WTC11 (cell line): ENCODE measurements around the gene IGFBP5. TPM values are rescaled to one million over a fixed set of nuclear protein-coding genes. Genes with fewer than 3 reads are reported as not detected.

Experiments
- ATAC-seq: fragments of 200-7000 bp; cut with Tn5 transposase; 2 replicates; pipeline ENCODE4 v1.10.0; 2021; ENCODE audit warnings: mild to moderate bottlenecking, moderate library complexity
- CTCF ChIA-PET: fragments of 300-600 bp; sonication (Branson Sonifier 250); formaldehyde crosslinking; loops from one replicate; lab custom pipeline; 2021; ENCODE audit warnings: antibody characterized with exemption; lab: Charles Lee
- POLR2A ChIA-PET: fragments of 350-600 bp; sonication (Branson Sonifier 250); formaldehyde crosslinking; loops from one replicate; lab custom pipeline; 2021; ENCODE audit warnings: antibody characterized with exemption; lab: Charles Lee
- DNase-seq: peaks from one replicate; pipeline ENCODE4 v3.0.0; 2021; ENCODE audit warnings: low spot score
- H3K27ac Mint-ChIP-seq: 2 replicates; pipeline ENCODE4 v1.8.0; 2021; ENCODE audit warnings: mixed read lengths
- H3K27me3 Mint-ChIP-seq: 2 replicates; pipeline ENCODE4 v1.8.0; 2021; ENCODE audit warnings: low read depth, mild to moderate bottlenecking, moderate library complexity, mixed read lengths
- H3K36me3 Mint-ChIP-seq: 2 replicates; pipeline ENCODE4 v1.8.0; 2021; ENCODE audit warnings: mixed read lengths
- H3K4me1 Mint-ChIP-seq: 2 replicates; pipeline ENCODE4 v1.8.0; 2022; ENCODE audit warnings: mixed read lengths
- H3K4me3 Mint-ChIP-seq: 2 replicates; pipeline ENCODE4 v1.8.0; 2021; ENCODE audit warnings: mild to moderate bottlenecking, moderate library complexity, mixed read lengths
- H3K9me3 Mint-ChIP-seq: 2 replicates; pipeline ENCODE4 v1.8.0; 2021; ENCODE audit warnings: mixed read lengths
- ATF6 ChIP-seq: sonication (generic); formaldehyde crosslinking; IDR thresholded peaks from 2 replicates; pipeline ENCODE4 v1.8.1; 2023; ENCODE audit warnings: mild to moderate bottlenecking, missing genetic modification reagents
- CBFB ChIP-seq: sonication (generic); formaldehyde crosslinking; IDR thresholded peaks from 2 replicates; pipeline ENCODE4 v1.8.1; 2022; ENCODE audit warnings: mild to moderate bottlenecking, low read depth, missing genetic modification reagents
- FOXP1 ChIP-seq: sonication (generic); formaldehyde crosslinking; IDR thresholded peaks from 2 replicates; pipeline ENCODE4 v1.8.0; 2022; ENCODE audit warnings: missing genetic modification reagents, mild to moderate bottlenecking, moderate library complexity, borderline replicate concordance
- PRDM15 ChIP-seq: sonication (generic); formaldehyde crosslinking; IDR thresholded peaks from 2 replicates; pipeline ENCODE4 v1.8.0; 2022; ENCODE audit warnings: missing genetic modification reagents
- TEAD1 ChIP-seq: sonication (generic); formaldehyde crosslinking; IDR thresholded peaks from 2 replicates; pipeline ENCODE4 v1.8.0; 2022; ENCODE audit warnings: mild to moderate bottlenecking, missing genetic modification reagents
- ZBTB21 ChIP-seq: sonication (generic); formaldehyde crosslinking; IDR thresholded peaks from 2 replicates; pipeline ENCODE4 v1.8.1; 2023; ENCODE audit warnings: mild to moderate bottlenecking, missing genetic modification reagents, borderline replicate concordance
- ZNF232 ChIP-seq: sonication (generic); formaldehyde crosslinking; IDR thresholded peaks from 2 replicates; pipeline ENCODE4 v1.8.0; 2022; ENCODE audit warnings: mild to moderate bottlenecking, missing genetic modification reagents
- ZNF317 ChIP-seq: sonication (generic); formaldehyde crosslinking; IDR thresholded peaks from 2 replicates; pipeline ENCODE4 v1.8.1; 2023; ENCODE audit warnings: low read depth, mild to moderate bottlenecking, moderate library complexity, missing genetic modification reagents, borderline replicate concordance
- ZNF423 ChIP-seq: fragments of 250-450 bp; sonication (Bioruptor Pico); IDR thresholded peaks from 2 replicates; pipeline ENCODE4 v2.1.2; 2022; ENCODE audit warnings: mild to moderate bottlenecking, moderate library complexity
- ZNF532 ChIP-seq: fragments of 250-450 bp; sonication (Bioruptor Pico); IDR thresholded peaks from 2 replicates; pipeline ENCODE4 v1.9.0; 2021; ENCODE audit warnings: mild to moderate bottlenecking, borderline replicate concordance
- total RNA-seq: library from RNA; stranded (reverse); gene quantifications from 3 replicates; pipeline ENCODE4 v1.2.3, GENCODE V29; 2021
- TF ChIP-seq, protein P1 (sequence below): sonication (generic); formaldehyde crosslinking; IDR thresholded peaks from 2 replicates; pipeline ENCODE4 v1.8.1; 2022; ENCODE audit warnings: low read depth, mild to moderate bottlenecking, moderate library complexity, missing genetic modification reagents, borderline replicate concordance
- TF ChIP-seq, protein P2 (sequence below): sonication (generic); formaldehyde crosslinking; IDR thresholded peaks from 2 replicates; pipeline ENCODE4 v1.8.1; 2022; ENCODE audit warnings: low read depth, missing genetic modification reagents, borderline replicate concordance
- TF ChIP-seq, protein P3 (sequence below): sonication (generic); formaldehyde crosslinking; IDR thresholded peaks from 2 replicates; pipeline ENCODE4 v1.8.0; 2022; ENCODE audit warnings: mild to moderate bottlenecking, missing genetic modification reagents

Gene IGFBP5
- total RNA-seq, 1 experiment from 2014 or later = 5.3 TPM

DNA sequence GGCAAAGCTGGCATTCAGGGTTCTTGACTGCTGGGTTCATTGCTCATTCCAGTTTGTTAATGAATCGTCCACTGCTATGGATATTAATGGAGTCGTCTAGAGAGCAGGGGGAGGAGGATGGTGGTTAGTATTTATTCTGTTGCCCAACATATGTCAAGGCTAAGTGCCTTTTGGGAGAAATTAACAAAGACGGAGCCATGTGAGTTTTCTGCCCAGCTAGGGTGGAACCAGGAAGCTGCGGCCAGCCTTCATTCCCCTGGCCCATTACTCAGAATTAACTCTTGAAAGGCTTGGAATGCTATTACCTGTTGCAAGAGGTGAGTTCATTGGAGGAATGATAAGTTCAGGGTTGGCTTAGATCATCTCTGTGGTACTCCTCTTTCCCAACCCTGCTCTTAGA, 42.8 kb downstream of the IGFBP5 start:
- peaks cover 79% of the 10 kb centered on the region for H3K4me1 Mint-ChIP-seq
- peaks cover 50% of the 10 kb centered on the region for H3K36me3 Mint-ChIP-seq
- no peaks in the 10 kb centered on the region for H3K27me3 Mint-ChIP-seq
- H3K9me3 Mint-ChIP-seq = no peaks in the 10 kb centered on the region
- ChIA-PET CTCF (interaction anchor here (0.6 to 1.9 kb wide), 3 partner anchors 9 to 128 kb away, joined by 4 read pairs; no protein-coding TSS in a partner anchor), POLR2A (interaction anchor here (0.6 to 1.9 kb wide), 2 partner anchors 9 to 203 kb away, joined by 3 to 5 read pairs; no protein-coding TSS in a partner anchor)
- peak overlapping the region; percentile 53 for H3K27ac Mint-ChIP-seq
- DNase-seq (no peak), ATAC-seq (no peak)
- no peak for TF ChIP-seq ZNF423 (CRISPR knock-in tag)
- TF ChIP-seq ZNF532 (CRISPR knock-in tag) = no peak
- no peak for TF ChIP-seq CBFB (CRISPR knock-in tag)
- TF ChIP-seq, protein P1, sequence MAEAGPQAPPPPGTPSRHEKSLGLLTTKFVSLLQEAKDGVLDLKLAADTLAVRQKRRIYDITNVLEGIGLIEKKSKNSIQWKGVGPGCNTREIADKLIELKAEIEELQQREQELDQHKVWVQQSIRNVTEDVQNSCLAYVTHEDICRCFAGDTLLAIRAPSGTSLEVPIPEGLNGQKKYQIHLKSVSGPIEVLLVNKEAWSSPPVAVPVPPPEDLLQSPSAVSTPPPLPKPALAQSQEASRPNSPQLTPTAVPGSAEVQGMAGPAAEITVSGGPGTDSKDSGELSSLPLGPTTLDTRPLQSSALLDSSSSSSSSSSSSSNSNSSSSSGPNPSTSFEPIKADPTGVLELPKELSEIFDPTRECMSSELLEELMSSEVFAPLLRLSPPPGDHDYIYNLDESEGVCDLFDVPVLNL (CRISPR knock-in tag) = no peak
- TF ChIP-seq TEAD1 = no peak
- no peak for TF ChIP-seq ZNF232 (CRISPR knock-in tag)
- no peak for TF ChIP-seq PRDM15
- TF ChIP-seq ZBTB21 (CRISPR knock-in tag) = no peak
- TF ChIP-seq FOXP1 (CRISPR knock-in tag) = no peak
- no peak for TF ChIP-seq ZNF317
- TF ChIP-seq ATF6 (CRISPR knock-in tag) = no peak
- TF ChIP-seq, protein P2, sequence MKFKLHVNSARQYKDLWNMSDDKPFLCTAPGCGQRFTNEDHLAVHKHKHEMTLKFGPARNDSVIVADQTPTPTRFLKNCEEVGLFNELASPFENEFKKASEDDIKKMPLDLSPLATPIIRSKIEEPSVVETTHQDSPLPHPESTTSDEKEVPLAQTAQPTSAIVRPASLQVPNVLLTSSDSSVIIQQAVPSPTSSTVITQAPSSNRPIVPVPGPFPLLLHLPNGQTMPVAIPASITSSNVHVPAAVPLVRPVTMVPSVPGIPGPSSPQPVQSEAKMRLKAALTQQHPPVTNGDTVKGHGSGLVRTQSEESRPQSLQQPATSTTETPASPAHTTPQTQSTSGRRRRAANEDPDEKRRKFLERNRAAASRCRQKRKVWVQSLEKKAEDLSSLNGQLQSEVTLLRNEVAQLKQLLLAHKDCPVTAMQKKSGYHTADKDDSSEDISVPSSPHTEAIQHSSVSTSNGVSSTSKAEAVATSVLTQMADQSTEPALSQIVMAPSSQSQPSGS = no peak
- TF ChIP-seq, protein P3, sequence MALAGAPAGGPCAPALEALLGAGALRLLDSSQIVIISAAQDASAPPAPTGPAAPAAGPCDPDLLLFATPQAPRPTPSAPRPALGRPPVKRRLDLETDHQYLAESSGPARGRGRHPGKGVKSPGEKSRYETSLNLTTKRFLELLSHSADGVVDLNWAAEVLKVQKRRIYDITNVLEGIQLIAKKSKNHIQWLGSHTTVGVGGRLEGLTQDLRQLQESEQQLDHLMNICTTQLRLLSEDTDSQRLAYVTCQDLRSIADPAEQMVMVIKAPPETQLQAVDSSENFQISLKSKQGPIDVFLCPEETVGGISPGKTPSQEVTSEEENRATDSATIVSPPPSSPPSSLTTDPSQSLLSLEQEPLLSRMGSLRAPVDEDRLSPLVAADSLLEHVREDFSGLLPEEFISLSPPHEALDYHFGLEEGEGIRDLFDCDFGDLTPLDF (CRISPR knock-in tag) = no peak
- H3K4me3 Mint-ChIP-seq = no peak overlapping the region
